Heart right ventricle (tissue), 16 donors: ENCODE results near the gene MARCHF4. TPM values are rescaled to one million over a fixed set of nuclear protein-coding genes. Genes with fewer than 3 reads are reported as not detected.
"Not testable (repeated sequence)": the region's sequence is repeated elsewhere in the genome, so short reads cannot be mapped to it uniquely, and the experiment has no call there.

ENCODE experiments used
- ATAC-seq, 8 donors: fragments of 200-7000 bp; cut with Tn5 transposase; one replicate each; pipeline ENCODE4 v1.9.1; 2020; ENCODE audit warnings: mild to moderate bottlenecking in 8 of 8, moderate library complexity in 8 of 8, moderate number of reproducible peaks in 1 of 8
- DNase-seq, 2 donors: peaks; one replicate each; pipeline ENCODE4 v3.0.0-alpha.2; 2020
- H3K27ac ChIP-seq, 10 donors: fragments of 200-600 bp; sonication (generic) in 2 of 10; one replicate each; pipeline versions ENCODE4 v1.5.0 to v1.8.0; 2020 to 2022; ENCODE audit warnings: mild to moderate bottlenecking in 3 of 10
- H3K27me3 ChIP-seq, 7 donors: fragments of 200-600 bp; one replicate each; pipeline ENCODE4 v1.8.0; 2021 to 2022; ENCODE audit warnings: mild to moderate bottlenecking in 2 of 7
- H3K36me3 ChIP-seq, 9 donors: fragments of 200-600 bp; sonication (generic) in 1 of 9; one replicate each; pipeline versions ENCODE4 v1.5.0 to v1.8.0; 2020 to 2022; ENCODE audit warnings: mild to moderate bottlenecking in 2 of 9
- H3K4me1 ChIP-seq, 9 donors: fragments of 200-600 bp; sonication (generic) in 1 of 9; one replicate each; pipeline versions ENCODE4 v1.5.0 to v1.8.0; 2020 to 2022; ENCODE audit warnings: mild to moderate bottlenecking in 4 of 9
- H3K4me3 ChIP-seq, 10 donors: fragments of 200-600 bp; sonication (generic) in 2 of 10; one replicate each; pipeline versions ENCODE4 v1.5.0 to v1.8.0; 2020 to 2022; ENCODE audit warnings: mild to moderate bottlenecking in 7 of 10, moderate library complexity in 2 of 10
- H3K9me3 ChIP-seq, 11 donors: fragments of 200-600 bp in 10 of 11; sonication (generic) in 2 of 11; one replicate each; pipeline versions ENCODE4 v1.5.0 to v1.8.0; 2013 to 2022; ENCODE audit warnings: mild to moderate bottlenecking in 2 of 11, control low read depth in 1 of 11, moderate library complexity in 1 of 11
- CTCF ChIP-seq, 9 donors: fragments of 200-600 bp; sonication (generic) in 2 of 9; IDR thresholded peaks; one replicate each; pipeline versions ENCODE4 v1.5.0 to v1.8.0; 2021 to 2022; ENCODE audit warnings: antibody characterized with exemption in 9 of 9, mild to moderate bottlenecking in 5 of 9, moderate library complexity in 1 of 9
- WGBS, 2 donors: extraction: QIAGEN DNeasy Blood & Tissue Kit; methylation state at CpG; one replicate each; pipeline ENCODE4 v1.1.7; 2013; ENCODE audit warnings: inconsistent platforms in 1 of 2; 5-methylcytosine and 5-hydroxymethylcytosine counted together
- intact Hi-C, 10 donors: fragments of 100-400 bp; cut with DNase I; formaldehyde crosslinking; loops; one replicate each; pipeline versions ENCODE4 v1.11.1 to v1.14.2; 2022
- polyA plus RNA-seq, 2 donors: library from polyadenylated mRNA; stranded (reverse); fragments of 200-250 nt; gene quantifications; one replicate each; pipeline ENCODE4 v1.2.3, GENCODE V29; 2013
- total RNA-seq, 10 donors: library from RNA; stranded (reverse); fragmentation: NEBNext Ultra II Directional in 3 of 10; extraction: Animal tissue kit (Norgen Biotek cat#: 25700) in 3 of 10; gene quantifications; one replicate each; pipeline versions ENCODE4 v1.2.1 to v1.2.4, GENCODE V29; 2021 to 2023
- donor health status: Arrhythmogenic right ventricular cardiomyopathy.
- donor health status: ischemic (EF 13 %, LVEDD 7.1; RV severe dilation, severe dysfunction).
- donor health status: healthy with polysubstance abuse.
- donor health status: DM: no; HTN: yes; CAD: no.
- donor health status: DM: no; HTN: no; CAD: no.
- donor health status: ischemic (EF 25% LVEDD 6.9; RV normal size, moderate dysfunction).
- donor health status: ischemic (EF 25% LVEDD 5.7; RV mildly dilated, moderate dysfunction).
- donor health status: healthy.
- donor health status: DM: yes; HTN: yes; CAD: no.
- donor health status: Ischemic cardiomyopathy.
- donor health status: ischemic (EF 35%, LVEDD 5.7; RV mildly dilated, moderate dysfunction).
- donor health status: nonischemic (EF 11% LVEDD 7.7; RV severe dilation, severe dysfunction).
- donor health status: DM: yes; HTN: yes; CAD: no.
- donor health status: PGD.
- donor health status: ischemic (EF 29% LVEDD 5.4; RV normal size, mild dysfunction).
- donor health status: nonischemic (EF 23%, LVEDD 6.1; RV moderate dilation, normal function).

Gene MARCHF4
- total and polyA plus RNA-seq, 12 donors: 0.01 to 0.40 (median 0.08) TPM; not detected in 8

DNA sequence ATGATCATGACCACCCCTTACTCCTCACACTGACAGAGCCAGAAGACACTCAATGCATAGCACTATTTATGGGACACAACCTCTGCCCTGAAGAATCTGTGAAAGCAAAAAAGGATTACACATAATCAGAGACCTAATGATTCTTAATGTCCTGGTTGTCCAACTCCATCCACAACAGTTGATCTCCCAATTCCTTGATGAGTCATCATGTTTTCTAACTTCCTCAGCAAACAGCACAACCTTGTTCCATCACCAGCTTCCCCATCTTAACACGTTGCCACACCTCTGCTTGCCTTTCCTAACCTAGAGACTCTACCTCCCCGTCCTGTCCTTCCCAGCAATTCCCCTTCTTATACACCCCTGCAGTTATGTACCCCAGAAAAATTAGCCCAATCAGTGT, 13.2 kb upstream of the MARCHF4 start:
- intact Hi-C loops: no loop called here
- no peak for TF ChIP-seq CTCF (IDR thresholded peaks at IDR 0.05)
- Histone ChIP-seq H3K27me3 (peaks cover 0 to 16% (median 0%) of the 10 kb centered on the region in 7 donors), H3K9me3 (peaks cover 0 to 4% (median 0%) of the 10 kb centered on the region in 11 donors), H3K4me1 (peaks cover 0 to 8% (median 0%) of the 10 kb centered on the region in 9 donors), H3K36me3 (no peaks in the 10 kb centered on the region), H3K27ac (no peak overlapping the region), H3K4me3 (no peak overlapping the region)
- DNase-seq (no peak), ATAC-seq (no peak)
- WGBS, 2 donors: 59 to 63% methylated on average over 2 of the region's 2 CpGs

DNA sequence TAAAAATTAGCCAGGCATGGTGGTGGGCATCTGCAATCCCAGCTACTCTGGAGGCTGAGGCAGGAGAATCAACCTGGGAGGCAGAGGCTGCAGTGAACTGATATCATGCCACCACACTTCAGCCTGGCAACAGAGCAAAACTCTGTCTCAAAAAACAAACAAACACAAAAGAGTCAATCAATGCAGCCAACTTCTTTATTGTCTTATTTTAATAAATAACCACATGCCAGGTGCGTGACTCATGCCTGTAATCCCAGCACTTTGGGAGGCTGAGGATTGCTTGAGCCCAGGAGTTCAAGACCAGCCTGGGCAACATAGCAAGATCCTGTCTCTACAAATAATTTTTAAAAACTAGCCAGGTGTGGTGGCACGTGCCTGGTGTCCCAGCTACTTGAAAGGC, 12.1 kb upstream of the MARCHF4 start:
- H3K27ac ChIP-seq, DNase-seq, H3K4me1 ChIP-seq, intact Hi-C loops, ATAC-seq, H3K9me3 ChIP-seq, H3K36me3 ChIP-seq, H3K4me3 ChIP-seq: not testable (repeated sequence)
- 83 to 92% methylated on average over 2 of the region's 2 CpGs for WGBS, 2 donors
- peaks cover 0 to 16% (median 0%) of the 10 kb centered on the region in 7 donors for H3K27me3 ChIP-seq

GRCh38 chr2:216379977-216380376, 7.7 kb upstream of the MARCHF4 start:
- DNase-seq: no peak
- 45 to 49% methylated on average over 5 of the region's 5 CpGs for WGBS, 2 donors
- ATAC-seq: no peak
- Histone ChIP-seq H3K36me3 (no peaks in the 10 kb centered on the region), H3K4me1 (no peaks in the 10 kb centered on the region), H3K27ac (no peak overlapping the region), H3K27me3 (peaks cover 0 to 26% (median 6%) of the 10 kb centered on the region in 7 donors), H3K9me3 (no peaks in the 10 kb centered on the region), H3K4me3 (no peak overlapping the region)
- intact Hi-C loops: no loop called here
- no peak for TF ChIP-seq CTCF (IDR thresholded peaks at IDR 0.05)

GRCh38 chr2:216375286-216375685, 3.0 kb upstream of the MARCHF4 start:
- peaks cover 8 to 66% (median 40%) of the 10 kb centered on the region in 7 donors for H3K27me3 ChIP-seq

More at GRCh38 chr2:216375286-216375685, 3.0 kb upstream of the MARCHF4 start:
- ATAC-seq (no peak), DNase-seq (no peak)
- 67 to 72% methylated on average over 1 of the region's 1 CpG for WGBS, 2 donors
- Histone ChIP-seq H3K27ac (no peak overlapping the region), H3K36me3 (no peaks in the 10 kb centered on the region), H3K9me3 (no peaks in the 10 kb centered on the region), H3K4me1 (peaks cover 0 to 20% (median 15%) of the 10 kb centered on the region in 9 donors), H3K4me3 (no peak overlapping the region)
- TF ChIP-seq CTCF (IDR thresholded peaks at IDR 0.05): no peak
- intact Hi-C loops: no loop called here
